SK-N-SH (cell line): ENCODE results near the gene TMEM140. TPM values are rescaled to one million over a fixed set of nuclear protein-coding genes. Genes with fewer than 3 reads are reported as not detected.

Source experiments
- CTCF ChIA-PET: fragments of 300-600, 350-600 bp; formaldehyde crosslinking; extraction: SDS; loops from one replicate; lab custom pipeline; 2021; lab: Yijun Ruan, JAX
- POLR2A ChIA-PET: fragments of 350-600 bp; sonication (Branson Sonifier 250); formaldehyde crosslinking; extraction: SDS; loops from one replicate; lab custom pipeline; 2020; ENCODE audit warnings: antibody characterized with exemption, inconsistent platforms; lab: Yijun Ruan, JAX
- DNase-seq: peaks from one replicate; pipeline ENCODE4 v3.0.0; 2012
- H2AFZ ChIP-seq: fragments of 200-600 bp; sonication (generic); 2 replicates; pipeline ENCODE4 v1.8.1; 2016; ENCODE audit warnings: antibody characterized with exemption, mild to moderate bottlenecking, low read depth
- H3F3A ChIP-seq: fragments of 200-600 bp; sonication (generic); replicated peaks from 2 replicates; pipeline ENCODE3; 2016; ENCODE audit warnings: antibody characterized with exemption, mild to moderate bottlenecking; ENCODE audit not compliant: insufficient read depth
- H3K27ac ChIP-seq, 2 experiments: fragments of 200-500 bp in 1 of 2; fragments of 200-600 bp in 1 of 2; sonication (Bioruptor generic) in 1 of 2; sonication (generic), shearing (Covaris generic) in 1 of 2; 2 replicates each; pipeline versions ENCODE4 v1.5.1 to v1.6.1; 2014 to 2016; ENCODE audit warnings: low read depth in 2 of 2, inconsistent platforms in 1 of 2, low read length in 1 of 2, mild to moderate bottlenecking in 1 of 2, mixed read lengths in 1 of 2
- H3K27me3 ChIP-seq: fragments of 200-600 bp; sonication (generic), shearing (Covaris generic); 2 replicates; pipeline ENCODE4 v1.6.1; 2016; ENCODE audit warnings: mixed run types; ENCODE audit not compliant: insufficient read depth
- H3K36me3 ChIP-seq, 2 experiments: fragments of 200-500 bp in 1 of 2; fragments of 200-600 bp in 1 of 2; sonication (Bioruptor generic) in 1 of 2; sonication (generic) in 1 of 2; replicated peaks in 1 of 2; 2 replicates each; pipeline versions ENCODE3 to v1.5.1; 2014 to 2016; ENCODE audit warnings: low read length in 1 of 2, mild to moderate bottlenecking in 1 of 2; ENCODE audit not compliant: insufficient read depth in 2 of 2, control insufficient read depth in 1 of 2
- H3K4me1 ChIP-seq, 2 experiments: fragments of 200-500 bp in 1 of 2; fragments of 200-600 bp in 1 of 2; sonication (Bioruptor generic) in 1 of 2; sonication (generic), shearing (Covaris generic) in 1 of 2; 2 replicates each; pipeline versions ENCODE4 v1.5.1 to v1.6.1; 2014 to 2016; ENCODE audit warnings: low read depth in 1 of 2, low read length in 1 of 2, mixed run types in 1 of 2; ENCODE audit not compliant: insufficient read depth in 2 of 2, control insufficient read depth in 1 of 2
- H3K4me2 ChIP-seq: fragments of 200-600 bp; sonication (generic), shearing (Covaris generic); 2 replicates; pipeline ENCODE4 v1.6.1; 2017; ENCODE audit warnings: mixed run types
- H3K4me3 ChIP-seq, 2 experiments: fragments of 200-500 bp in 1 of 2; fragments of 200-600 bp in 1 of 2; sonication (Bioruptor generic) in 1 of 2; sonication (generic), shearing (Covaris generic) in 1 of 2; 2 replicates each; pipeline versions ENCODE4 v1.5.1 to v1.8.1; 2014 to 2016; ENCODE audit warnings: low read depth in 2 of 2, inconsistent platforms in 1 of 2, low read length in 1 of 2, mild to moderate bottlenecking in 1 of 2, mixed read lengths in 1 of 2, moderate library complexity in 1 of 2
- H3K79me2 ChIP-seq: fragments of 200-600 bp; sonication (generic); 2 replicates; pipeline ENCODE4 v1.8.1; 2017; ENCODE audit warnings: mild to moderate bottlenecking; ENCODE audit not compliant: insufficient read depth
- H3K9ac ChIP-seq: fragments of 200-600 bp; sonication (generic); 2 replicates; pipeline ENCODE4 v1.6.1; 2017; ENCODE audit warnings: mixed run types
- H3K9me2 ChIP-seq: fragments of 200-600 bp; sonication (generic); 2 replicates; pipeline ENCODE4 v1.6.1; 2017; ENCODE audit warnings: mixed run types
- H3K9me3 ChIP-seq: fragments of 200-600 bp; sonication (generic); 2 replicates; pipeline ENCODE4 v1.6.1; 2017; ENCODE audit warnings: mixed run types, mild to moderate bottlenecking, moderate library complexity
- H4K20me1 ChIP-seq: fragments of 200-600 bp; sonication (generic); 2 replicates; pipeline ENCODE4 v1.6.1; 2017; ENCODE audit warnings: mild to moderate bottlenecking, mixed run types; ENCODE audit not compliant: insufficient read depth
- CHD2 ChIP-seq: fragments of 150-350 bp; IDR thresholded peaks from 2 replicates; pipeline ENCODE4 v1.6.1; 2018; ENCODE audit warnings: low read length; ENCODE audit not compliant: partially characterized antibody
- CTCF ChIP-seq: fragments of 200-600 bp; sonication (generic); IDR thresholded peaks from 2 replicates; pipeline ENCODE4 v1.6.1; 2017; ENCODE audit warnings: antibody characterized with exemption, mild to moderate bottlenecking, moderate library complexity
- ELF1 ChIP-seq: IDR thresholded peaks from 2 replicates; pipeline ENCODE4 v1.4.0; 2012
- EP300 ChIP-seq, 2 experiments: IDR thresholded peaks; 2 replicates each; pipeline versions ENCODE4 v1.4.0 to v1.6.1; 2012; ENCODE audit warnings: borderline replicate concordance in 1 of 2, low read depth in 1 of 2, low read length in 1 of 2
- FOXM1 ChIP-seq: IDR thresholded peaks from 2 replicates; pipeline ENCODE4 v1.4.0; 2012; ENCODE audit warnings: low read depth, mild to moderate bottlenecking
- GABPA ChIP-seq: IDR thresholded peaks from 2 replicates; pipeline ENCODE4 v1.4.0; 2012; ENCODE audit warnings: low read depth, mild to moderate bottlenecking
- GATA2 ChIP-seq: sonication (generic); formaldehyde crosslinking; IDR thresholded peaks from 2 replicates; pipeline ENCODE4 v1.5.0; 2020; ENCODE audit warnings: mild to moderate bottlenecking, missing genetic modification reagents
- IRF3 ChIP-seq: fragments of 150-350 bp; IDR thresholded peaks from 2 replicates; pipeline ENCODE4 v1.6.1; 2016; ENCODE audit warnings: mild to moderate bottlenecking, low read depth, low read length
- MAX ChIP-seq: IDR thresholded peaks from 2 replicates; pipeline ENCODE4 v1.4.0; 2012; ENCODE audit warnings: low read depth
- MEF2A ChIP-seq: IDR thresholded peaks from 2 replicates; pipeline ENCODE4 v1.4.0; 2012; ENCODE audit warnings: low read depth, borderline replicate concordance
- MXI1 ChIP-seq: IDR thresholded peaks from 2 replicates; pipeline ENCODE4 v1.6.1; 2012; ENCODE audit warnings: mild to moderate bottlenecking, low read depth, low read length, improper control_type of control experiment
- PBX3 ChIP-seq: IDR thresholded peaks from 2 replicates; pipeline ENCODE4; 2012
- RFX5 ChIP-seq: IDR thresholded peaks from 2 replicates; pipeline ENCODE4 v1.6.1; 2012; ENCODE audit warnings: mild to moderate bottlenecking, improper control_type of control experiment, low read length
- RXRA ChIP-seq: IDR thresholded peaks from 2 replicates; pipeline ENCODE4 v1.4.0; 2012; ENCODE audit warnings: low read depth, mild to moderate bottlenecking, borderline replicate concordance
- SMC3 ChIP-seq: IDR thresholded peaks from 2 replicates; pipeline ENCODE4 v1.6.1; 2012; ENCODE audit warnings: low read depth, low read length, improper control_type of control experiment
- TCF12 ChIP-seq: IDR thresholded peaks from 2 replicates; pipeline ENCODE4 v1.4.0; 2012
- TEAD4 ChIP-seq: IDR thresholded peaks from 2 replicates; pipeline ENCODE4 v1.4.0; 2012; ENCODE audit warnings: mild to moderate bottlenecking, borderline replicate concordance; ENCODE audit not compliant: insufficient read depth
- YY1 ChIP-seq: IDR thresholded peaks from 2 replicates; pipeline ENCODE4 v1.4.0; 2012; ENCODE audit warnings: low read depth, mild to moderate bottlenecking
- WGBS: methylation state at CpG from one replicate; pipeline ENCODE4 v1.1.6; 2017; ENCODE audit warnings: low lambda C conversion rate; 5-methylcytosine and 5-hydroxymethylcytosine counted together
- polyA plus RNA-seq, 3 experiments: library from polyadenylated mRNA; depleted of rRNA; stranded (reverse); fragments of >200 nt; gene quantifications; 2 replicates each; pipeline ENCODE4 v1.2.3, GENCODE V29; 2012

Gene TMEM140
- polyA plus RNA-seq, 1 of the 3 experiments (the other 2 are of a cell fraction): 0.12 TPM

DNA sequence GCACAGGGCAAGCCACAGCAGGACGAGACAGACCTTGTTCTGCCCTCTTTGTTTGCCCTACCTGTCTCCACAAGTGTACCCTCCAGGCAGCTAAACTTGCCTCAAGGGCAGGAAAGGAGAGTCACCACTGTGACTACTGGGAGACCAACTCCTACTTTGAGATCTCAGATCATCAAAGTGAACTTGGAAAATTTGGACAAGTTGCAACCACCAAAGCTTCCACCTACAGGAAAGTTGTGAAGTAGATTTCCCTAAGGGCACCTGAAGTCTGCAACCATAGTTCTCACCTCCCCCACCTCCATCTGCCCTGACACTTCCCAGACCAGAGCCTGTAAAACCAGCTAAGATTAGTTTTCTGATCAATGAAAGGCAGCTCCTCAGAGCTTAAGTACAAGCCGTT, 66.0 kb downstream of the TMEM140 start (continued):
- TF ChIP-seq IRF3 (no peak), MAX (no peak), CHD2 (no peak)

DNA sequence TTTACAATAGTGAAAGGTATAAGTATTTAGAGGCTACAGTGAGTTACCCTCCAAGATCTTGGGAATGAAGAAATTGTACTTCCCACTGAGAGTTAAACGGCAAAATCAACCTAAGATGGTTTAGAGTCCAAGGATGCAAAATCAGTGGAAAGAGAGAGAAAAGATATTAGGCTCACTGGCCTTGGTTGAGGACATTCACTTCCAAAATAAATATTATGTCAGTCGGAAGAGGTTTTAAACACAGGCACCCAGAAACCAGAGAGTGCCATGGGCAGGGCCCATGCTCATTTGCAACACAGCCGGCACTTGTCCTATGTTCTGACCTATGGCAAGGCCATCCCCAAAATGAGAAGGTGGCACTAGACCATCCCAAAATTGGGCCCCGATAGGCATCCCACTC, 67.3 kb downstream of the TMEM140 start:
- CTCF ChIA-PET: no interaction called here
- no peak for DNase-seq
- Histone ChIP-seq H3K79me2 (no peaks in the 10 kb centered on the region), H3K27ac (no peak overlapping the region), H3K36me3 (no peaks in the 10 kb centered on the region), H3K27me3 (0 out of 2 replicates have a peak, but pooled peaks cover 16% of the 10 kb centered on the region), H3F3A (peaks cover 5% of the 10 kb centered on the region), H3K4me1 (peaks cover 0 to 6% of the 10 kb centered on the region in 2 experiments; a peak in 2 of 4 replicates), H4K20me1 (no peaks in the 10 kb centered on the region)
- no peak for TF ChIP-seq PBX3
- no peak for TF ChIP-seq ELF1
- no peak for TF ChIP-seq IRF3
- TF ChIP-seq TCF12: no peak
- no peak for TF ChIP-seq GATA2 (CRISPR knock-in tag)
- no peak for TF ChIP-seq MXI1
- TF ChIP-seq, all 33 proteins: peak for 0
- Histone ChIP-seq H3K4me3 (no peak overlapping the region), H3K9ac (no peak overlapping the region), H3K9me3 (no peaks in the 10 kb centered on the region), H3K9me2 (no peaks in the 10 kb centered on the region), H3K4me2 (no peak overlapping the region), H2AFZ (no peak overlapping the region)
- 95% methylated on average over 4 of the region's 4 CpGs for WGBS
- POLR2A ChIA-PET: no interaction called here

GRCh38 chr7:135215698-135216097, 67.8 kb downstream of the TMEM140 start:
- H3K4me1 ChIP-seq: peaks cover 0 to 2% of the 10 kb centered on the region in 2 experiments; a peak in 2 of 4 replicates
- H3K36me3 ChIP-seq: no peaks in the 10 kb centered on the region
- CTCF ChIA-PET: no interaction called here
- H3K4me3 ChIP-seq: no peak overlapping the region
- peaks cover 5% of the 10 kb centered on the region for H3F3A ChIP-seq
- H4K20me1 ChIP-seq: no peaks in the 10 kb centered on the region
- no peak overlapping the region for H3K4me2 ChIP-seq
- no peak for DNase-seq
- H3K9ac ChIP-seq: no peak overlapping the region
- H2AFZ ChIP-seq: no peak overlapping the region
- POLR2A ChIA-PET: no interaction called here
- H3K79me2 ChIP-seq: no peaks in the 10 kb centered on the region
- H3K9me2 ChIP-seq: no peaks in the 10 kb centered on the region
- H3K27ac ChIP-seq: no peak overlapping the region
- no peaks in the 10 kb centered on the region for H3K9me3 ChIP-seq
- H3K27me3 ChIP-seq: 0 out of 2 replicates have a peak, but pooled peaks cover 16% of the 10 kb centered on the region
- WGBS: 82% methylated on average over 3 of the region's 3 CpGs
- TF ChIP-seq MEF2A (no peak), RXRA (no peak), FOXM1 (no peak), GABPA (no peak), CTCF (no peak), EP300 (IDR thresholded peaks at IDR 0.05; ENCODE audit: borderline replicate concordance in 1 of 2, low read depth in 1 of 2, low read length in 1 of 2) (no peak), YY1 (no peak), TEAD4 (no peak), MXI1 (no peak), PBX3 (no peak), IRF3 (no peak), SMC3 (no peak), RFX5 (no peak)
